Hepatocyte (in vitro differentiated cells): ENCODE measurements around the gene ADAP1.

ENCODE experiments used
- EZH2 ChIP-seq: fragments of 200-600 bp; sonication (generic); IDR thresholded peaks from 2 replicates; pipeline ENCODE4 v1.6.1; 2016; ENCODE audit warnings: antibody characterized with exemption, mild to moderate bottlenecking, borderline replicate concordance
- EZH2phosphoT487 ChIP-seq: fragments of 200-600 bp; sonication (generic); IDR thresholded peaks from one replicate; pipeline ENCODE4 v1.6.1; 2018; ENCODE audit warnings: antibody characterized with exemption, mild to moderate bottlenecking, low read depth, moderate library complexity; ENCODE audit not compliant: unreplicated experiment, severe bottlenecking
- TF ChIP-seq, protein P1 (sequence below): fragments of 200-600 bp; sonication (generic); IDR thresholded peaks from 2 replicates; pipeline ENCODE4 v1.5.1; 2016; ENCODE audit warnings: antibody characterized with exemption, mild to moderate bottlenecking; ENCODE audit not compliant: poor library complexity

DNA sequence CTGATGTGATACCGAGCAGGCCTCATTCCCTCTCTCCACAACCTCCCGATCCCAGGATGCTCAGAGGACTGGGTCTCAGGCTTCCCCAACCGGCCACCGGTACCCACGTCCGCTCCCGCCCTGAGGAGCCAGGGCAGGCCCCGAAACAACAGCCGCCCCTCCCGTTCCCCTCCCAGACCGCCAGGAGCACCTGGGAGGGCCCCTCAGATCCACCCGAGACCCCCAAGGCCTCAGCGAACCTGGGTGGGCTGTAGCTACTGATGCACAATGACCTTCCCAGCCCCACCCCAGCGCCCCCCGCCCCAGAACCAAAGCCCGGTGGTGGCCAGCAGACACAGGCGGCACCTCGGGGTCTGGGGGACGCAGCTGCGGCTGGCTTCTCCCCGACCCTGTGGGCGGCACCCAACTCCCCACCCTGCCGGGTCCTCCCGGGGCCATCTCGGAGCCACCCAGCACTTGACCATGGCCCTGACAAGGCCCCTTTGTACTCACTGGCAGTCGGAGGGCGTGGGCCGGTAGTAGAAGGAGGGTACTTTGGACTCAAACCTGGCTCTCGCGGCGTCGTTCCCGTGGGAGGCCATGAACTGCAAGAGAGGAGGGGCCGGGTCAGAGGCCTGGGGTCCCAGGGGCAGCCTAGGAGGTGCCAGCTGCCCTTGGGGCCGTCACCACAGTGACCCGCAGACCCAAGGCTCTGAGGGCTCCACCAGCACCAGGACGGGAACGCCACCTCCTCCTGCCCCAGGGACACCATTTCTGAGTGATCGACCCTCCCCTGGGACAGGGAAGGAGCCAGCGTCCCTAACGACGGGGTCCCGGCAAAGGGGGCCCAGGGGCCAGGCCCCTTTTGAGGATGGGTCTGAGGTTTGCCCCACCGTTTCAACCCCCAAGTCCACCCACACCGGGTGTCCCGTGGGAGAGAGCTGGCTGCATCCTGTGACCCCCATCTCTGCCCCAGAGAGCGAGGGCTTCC, 28.1 kb downstream of the ADAP1 start:
- TF ChIP-seq, protein P1, sequence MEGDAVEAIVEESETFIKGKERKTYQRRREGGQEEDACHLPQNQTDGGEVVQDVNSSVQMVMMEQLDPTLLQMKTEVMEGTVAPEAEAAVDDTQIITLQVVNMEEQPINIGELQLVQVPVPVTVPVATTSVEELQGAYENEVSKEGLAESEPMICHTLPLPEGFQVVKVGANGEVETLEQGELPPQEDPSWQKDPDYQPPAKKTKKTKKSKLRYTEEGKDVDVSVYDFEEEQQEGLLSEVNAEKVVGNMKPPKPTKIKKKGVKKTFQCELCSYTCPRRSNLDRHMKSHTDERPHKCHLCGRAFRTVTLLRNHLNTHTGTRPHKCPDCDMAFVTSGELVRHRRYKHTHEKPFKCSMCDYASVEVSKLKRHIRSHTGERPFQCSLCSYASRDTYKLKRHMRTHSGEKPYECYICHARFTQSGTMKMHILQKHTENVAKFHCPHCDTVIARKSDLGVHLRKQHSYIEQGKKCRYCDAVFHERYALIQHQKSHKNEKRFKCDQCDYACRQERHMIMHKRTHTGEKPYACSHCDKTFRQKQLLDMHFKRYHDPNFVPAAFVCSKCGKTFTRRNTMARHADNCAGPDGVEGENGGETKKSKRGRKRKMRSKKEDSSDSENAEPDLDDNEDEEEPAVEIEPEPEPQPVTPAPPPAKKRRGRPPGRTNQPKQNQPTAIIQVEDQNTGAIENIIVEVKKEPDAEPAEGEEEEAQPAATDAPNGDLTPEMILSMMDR = no peak
- no peak for TF ChIP-seq EZH2phosphoT487
- no peak for TF ChIP-seq EZH2
